ENCODE results near the gene IFT88. TPM values are rescaled to one million over a fixed set of nuclear protein-coding genes. Genes with fewer than 3 reads are reported as not detected.

The IFT88 gene
- total RNA-seq, 2 experiments from 2014 or later: 9.0 to 9.5 TPM

- Histone ChIP-seq H3K36me3 (ENCODE audit: insufficient read depth, low read length) (no peaks in the 10 kb centered on the region), H3K4me3 (ENCODE audit: low read length) (no peak overlapping the region), H3K9me3 (ENCODE audit: control insufficient read depth in 1 of 2, insufficient read depth in 1 of 2, low read length in 2 of 2) (no peaks in the 10 kb centered on the region), H3K4me1 (ENCODE audit: insufficient read depth, low read length) (peaks cover 14% of the 10 kb centered on the region), H3K27ac (ENCODE audit: low read depth in 1 of 2, low read length in 2 of 2) (no peak overlapping the region), H3K27me3 (ENCODE audit: control insufficient read depth in 1 of 2, insufficient read depth in 2 of 2, low read length in 2 of 2) (peaks cover 18 to 44% of the 10 kb centered on the region in 2 experiments)
- H3K36me3 Mint-ChIP-seq (ENCODE audit: low read depth): no peaks in the 10 kb centered on the region
- POLR2A ChIA-PET: no interaction called here
- H3K4me1 Mint-ChIP-seq (ENCODE audit: low read depth): peaks cover 7% of the 10 kb centered on the region
- DNase-seq (no peak), ATAC-seq (ENCODE audit: poor library complexity) (no peak)
- TF ChIP-seq CTCF (IDR thresholded peaks at IDR 0.05): no peak
- no peak overlapping the region for H3K27ac Mint-ChIP-seq
- H3K9me3 Mint-ChIP-seq: no peaks in the 10 kb centered on the region
- H3K27me3 Mint-ChIP-seq: peaks cover 61% of the 10 kb centered on the region
- no peak overlapping the region for H3K4me3 Mint-ChIP-seq
- CTCF ChIA-PET: no interaction called here
- intact Hi-C loops (cut with DNase I, micrococcal nuclease): loop anchor here (5.0 to 10.0 kb wide), 4 partner anchors 175 to 595 kb away; partner anchors contain the start of genes CRYL1 (in 1 of the 2) and GJB2 (in 1 of the 2)
Observed at GRCh38 chr13:20700288-20700687, 133.3 kb downstream of the IFT88 start.

GRCh38 chr13:20701461-20701860 lies 134.5 kb downstream of the IFT88 start:
- Histone ChIP-seq H3K27ac (ENCODE audit: low read depth in 1 of 2, low read length in 2 of 2) (no peak overlapping the region), H3K36me3 (ENCODE audit: insufficient read depth, low read length) (no peaks in the 10 kb centered on the region), H3K4me1 (ENCODE audit: insufficient read depth, low read length) (peaks cover 14% of the 10 kb centered on the region), H3K9me3 (ENCODE audit: control insufficient read depth in 1 of 2, insufficient read depth in 1 of 2, low read length in 2 of 2) (no peaks in the 10 kb centered on the region), H3K4me3 (ENCODE audit: low read length) (no peak overlapping the region), H3K27me3 (ENCODE audit: control insufficient read depth in 1 of 2, insufficient read depth in 2 of 2, low read length in 2 of 2) (peaks cover 18 to 39% of the 10 kb centered on the region in 2 experiments)
- ChIA-PET CTCF (no interaction called here), POLR2A (interaction anchor here (1.7 kb wide), 1 partner anchor 225 kb away, joined by 4 read pairs; no protein-coding TSS in a partner anchor)
- TF ChIP-seq CTCF (IDR thresholded peaks at IDR 0.05): no peak
- DNase-seq: no peak
- Mint-ChIP-seq H3K9me3 (no peaks in the 10 kb centered on the region), H3K4me3 (no peak overlapping the region), H3K36me3 (ENCODE audit: low read depth) (no peaks in the 10 kb centered on the region), H3K4me1 (ENCODE audit: low read depth) (peaks cover 7% of the 10 kb centered on the region), H3K27me3 (peaks cover 55% of the 10 kb centered on the region), H3K27ac (no peak overlapping the region)
- intact Hi-C loops (cut with DNase I, micrococcal nuclease): loop anchor here (5.0 to 10.0 kb wide), 4 partner anchors 177 to 593 kb away; partner anchors contain the start of genes CRYL1 (in 1 of the 2) and GJB2 (in 1 of the 2)
- ATAC-seq (ENCODE audit: poor library complexity): no peak

- intact Hi-C loops (cut with DNase I, micrococcal nuclease): loop anchor here (5.0 to 10.0 kb wide), 4 partner anchors 178 to 592 kb away; partner anchors contain the start of genes CRYL1 (in 1 of the 2) and GJB2 (in 1 of the 2)
- DNase-seq (peak in 1 of 14 experiments; percentile 28), ATAC-seq (ENCODE audit: poor library complexity) (no peak)
- H3K4me1 Mint-ChIP-seq (ENCODE audit: low read depth): peaks cover 7% of the 10 kb centered on the region
- ChIA-PET CTCF (interaction anchor here (0.5 kb wide), 1 partner anchor 21 kb away, joined by 3 read pairs; no protein-coding TSS in a partner anchor), POLR2A (interaction anchor here (0.5 to 1.7 kb wide), 3 partner anchors 9 to 490 kb away, joined by 3 to 4 read pairs (median 3); no protein-coding TSS in a partner anchor)
- Histone ChIP-seq H3K36me3 (ENCODE audit: insufficient read depth, low read length) (no peaks in the 10 kb centered on the region), H3K4me1 (ENCODE audit: insufficient read depth, low read length) (peaks cover 14% of the 10 kb centered on the region), H3K27me3 (ENCODE audit: control insufficient read depth in 1 of 2, insufficient read depth in 2 of 2, low read length in 2 of 2) (peaks cover 18 to 39% of the 10 kb centered on the region in 2 experiments), H3K9me3 (ENCODE audit: control insufficient read depth in 1 of 2, insufficient read depth in 1 of 2, low read length in 2 of 2) (no peaks in the 10 kb centered on the region), H3K27ac (ENCODE audit: low read depth in 1 of 2, low read length in 2 of 2) (no peak overlapping the region), H3K4me3 (ENCODE audit: low read length) (peak overlapping the region; percentile 61)
- H3K27ac Mint-ChIP-seq: peak overlapping the region; percentile 34
- TF ChIP-seq CTCF (IDR thresholded peaks at IDR 0.05): no peak
- H3K4me3 Mint-ChIP-seq: peak overlapping the region; percentile 92
- H3K9me3 Mint-ChIP-seq: no peaks in the 10 kb centered on the region
- peaks cover 46% of the 10 kb centered on the region for H3K27me3 Mint-ChIP-seq
- no peaks in the 10 kb centered on the region for H3K36me3 Mint-ChIP-seq (ENCODE audit: low read depth)
Observed at GRCh38 chr13:20702530-20702914, 135.6 kb downstream of the IFT88 start.

Data from CD4-positive, alpha-beta T cell (primary cell).